K562 treated with DMSO at 1 percent for 24 hours (cell line): Measurements from ENCODE around the gene FAM227A. TPM values are rescaled to one million over a fixed set of nuclear protein-coding genes. Genes with fewer than 3 reads are reported as not detected.

Experiments
- total RNA-seq: library from RNA; unstranded; fragments of 300-600 nt; gene quantifications from 2 replicates; pipeline ENCODE4 v1.2.3, GENCODE V29; 2022; ENCODE audit warnings: low read depth; ENCODE audit not compliant: insufficient read depth

Gene FAM227A
- 0.09 and 0.32 TPM in 2 replicates for total RNA-seq

GRCh38 chr22:38656256-38657044 is at the start of gene FAM227A, which contains the start of gene CBY1:
Gene FAM227A, minus strand, starts transcription at chr22:38656392. Its CDS starts 6,224 bp downstream, at chr22:38650168.
Gene CBY1, plus strand, starts transcription at chr22:38656638. Its CDS starts 11,417 bp downstream, at chr22:38668055.

GRCh38 chr22:38705235-38706100 is 49.3 kb upstream of the FAM227A start, which contains the start of gene GTPBP1:
Gene GTPBP1, plus strand, starts transcription at chr22:38705944. Its CDS starts 12 bp downstream, at chr22:38705956.

GRCh38 chr22:38700789-38701628 is 44.8 kb upstream of the FAM227A start, which contains the start of gene JOSD1:
Gene JOSD1, minus strand, starts transcription at chr22:38700943. Its CDS starts 956 bp downstream, at chr22:38699987.

GRCh38 chr22:38681582-38682335 is 25.6 kb upstream of the FAM227A start, which contains the start of gene TOMM22:
Gene TOMM22, plus strand, starts transcription at chr22:38681957. Its CDS starts 22 bp downstream, at chr22:38681979.

GRCh38 chr22:38569972-38570778 is 86.0 kb downstream of the FAM227A start, which contains the start of gene DMC1:
Gene DMC1, minus strand, starts transcription at chr22:38570183. Its CDS starts 1,927 bp downstream, at chr22:38568256.

Other genes with a start within 250 kb of the FAM227A start
- 0.25 TPM in 1 of 2 replicates, not detected in the other for gene KCNJ4, start 201.2 kb downstream of the FAM227A start, total RNA-seq
- gene KDELR3, start 188.3 kb downstream of the FAM227A start, total RNA-seq = 16.7 and 17.8 TPM in 2 replicates
- gene DDX17, start 150.1 kb downstream of the FAM227A start, total RNA-seq = 127 and 130 TPM in 2 replicates
- gene DMC1, start 86.2 kb downstream of the FAM227A start, total RNA-seq = 1.9 and 6.6 TPM in 2 replicates
- 11.1 and 17.2 TPM in 2 replicates for gene CBY1, start 246 bp upstream of the FAM227A start, total RNA-seq
- gene TOMM22, start 25.6 kb upstream of the FAM227A start, total RNA-seq = 12.6 and 13.0 TPM in 2 replicates
- 31.2 and 34.0 TPM in 2 replicates for gene JOSD1, start 44.6 kb upstream of the FAM227A start, total RNA-seq
- gene GTPBP1, start 49.6 kb upstream of the FAM227A start, total RNA-seq = 26.5 and 28.2 TPM in 2 replicates
- 72.7 and 74.5 TPM in 2 replicates for gene SUN2, start 99.6 kb upstream of the FAM227A start, total RNA-seq
- gene DNAL4, start 137.8 kb upstream of the FAM227A start, total RNA-seq = 15.3 and 16.5 TPM in 2 replicates
- 5.1 and 5.8 TPM in 2 replicates for gene NPTXR, start 187.6 kb upstream of the FAM227A start, total RNA-seq
- gene CBX6, start 215.8 kb upstream of the FAM227A start, total RNA-seq = 12.3 and 12.5 TPM in 2 replicates